DMS53 (cell line): ENCODE results near the gene STMN1.
"Not testable (repeated sequence)": the region's sequence is repeated elsewhere in the genome, so short reads cannot be mapped to it uniquely, and the experiment has no call there.

ENCODE experiments used
- DNase-seq: peaks from one replicate; lab custom pipeline; 2025; lab: John Stamatoyannopoulos, UW

STMN1 gene

GRCh38 chr1:25905680-25906643 is at the start of gene STMN1:
Gene STMN1 (minus strand): TSS chr1:25906419. CDS start chr1:25904676, 1,743 bp downstream.
- peak; percentile 98 for DNase-seq

DNA sequence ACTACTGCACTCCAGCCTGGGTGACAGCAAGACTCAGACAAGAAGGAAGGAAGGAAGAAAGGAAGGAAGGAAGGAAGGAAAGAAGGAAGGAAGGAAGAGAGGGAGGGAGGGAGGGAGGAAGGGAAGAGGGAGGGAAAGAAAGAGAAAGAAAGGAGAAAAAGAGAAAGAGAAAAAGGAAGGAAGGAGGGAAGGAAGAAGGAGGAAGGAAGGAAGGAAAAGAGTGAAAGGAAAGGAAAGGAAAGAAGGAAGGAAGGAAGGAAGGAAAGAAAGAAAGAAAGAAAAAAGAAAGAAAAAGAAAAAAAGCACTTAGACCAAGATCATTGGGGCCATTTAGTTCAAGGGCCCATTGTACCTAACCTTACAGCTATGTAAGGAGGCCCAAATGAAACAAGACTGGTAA is 49.3 kb upstream of the STMN1 start:
- DNase-seq: no peak

DNA sequence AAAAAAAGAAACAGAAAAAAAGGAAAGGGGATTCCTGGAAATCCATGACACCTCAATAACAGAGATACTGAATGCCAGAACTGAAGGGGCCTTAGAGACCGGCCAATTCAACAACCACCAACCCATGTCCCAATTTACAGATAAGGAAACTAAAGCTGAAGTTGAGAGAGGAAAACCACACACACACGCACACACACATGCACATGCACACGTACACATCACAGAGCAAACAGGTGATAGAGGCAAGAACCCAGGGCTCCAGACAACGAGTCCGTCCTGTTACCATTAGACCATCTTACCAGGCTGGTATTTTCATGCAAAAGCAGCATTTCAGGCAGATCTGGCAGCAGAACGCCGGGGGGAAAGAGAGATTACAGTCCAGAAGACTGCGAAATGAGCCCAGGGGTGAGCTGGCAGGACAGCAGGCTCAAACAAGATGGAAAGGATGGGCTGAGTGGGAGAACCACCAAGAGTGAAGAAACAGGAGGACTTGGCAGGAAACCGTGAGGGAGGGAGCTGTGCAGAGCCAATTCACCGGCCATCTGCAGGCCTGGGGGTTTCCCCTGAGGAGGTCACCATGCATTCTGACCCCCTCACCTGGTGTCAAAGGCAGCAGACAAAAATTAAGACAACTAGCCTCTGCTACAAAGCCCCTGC is 48.2 kb upstream of the STMN1 start:
- DNase-seq: no peak

GRCh38 chr1:25952841-25953401 is 46.7 kb upstream of the STMN1 start:
- DNase-seq: no peak

DNA sequence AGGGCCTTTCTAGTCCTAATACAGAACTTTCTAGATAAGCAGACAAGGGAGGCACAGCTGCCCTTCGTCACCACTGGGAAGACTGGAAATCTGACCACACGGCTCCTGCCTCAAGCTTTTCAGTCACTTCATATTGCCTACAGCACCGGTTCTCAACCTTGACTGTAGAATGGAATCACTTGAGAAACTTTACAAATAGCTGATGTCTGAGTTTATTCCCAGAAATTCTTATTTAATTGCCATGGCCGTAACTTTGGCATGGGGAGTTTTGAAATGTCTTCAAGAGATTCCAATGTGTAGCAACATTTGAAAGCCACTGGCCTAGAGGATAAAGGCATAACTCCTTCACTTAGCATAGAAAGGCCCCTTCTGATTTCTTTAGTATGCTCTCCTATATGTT is 42.4 kb upstream of the STMN1 start:
- no peak for DNase-seq

GRCh38 chr1:25947027-25947426 is 40.8 kb upstream of the STMN1 start:
- no peak for DNase-seq

DNA sequence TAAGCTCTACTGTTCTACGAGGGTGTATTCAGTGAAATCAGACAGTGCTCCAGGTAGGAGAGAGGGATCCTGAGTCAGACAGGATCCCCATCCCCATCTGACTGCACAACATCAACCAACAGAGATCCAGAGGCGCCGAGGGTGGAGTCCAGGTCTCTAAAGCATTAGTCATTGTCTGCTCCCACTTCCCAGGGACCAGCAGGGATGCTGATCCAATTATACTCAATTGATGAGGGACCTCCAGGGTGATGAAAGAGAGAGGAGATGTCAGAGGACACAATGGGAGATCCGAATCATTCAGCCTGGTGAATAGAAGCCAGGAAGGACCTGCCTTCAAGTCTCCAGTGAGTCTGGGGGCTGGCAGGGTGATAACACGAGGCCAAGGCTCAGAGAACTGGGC is 39.5 kb upstream of the STMN1 start:
- no peak for DNase-seq

GRCh38 chr1:25944986-25945385 is 38.8 kb upstream of the STMN1 start:
- DNase-seq: peak; percentile 22

DNA sequence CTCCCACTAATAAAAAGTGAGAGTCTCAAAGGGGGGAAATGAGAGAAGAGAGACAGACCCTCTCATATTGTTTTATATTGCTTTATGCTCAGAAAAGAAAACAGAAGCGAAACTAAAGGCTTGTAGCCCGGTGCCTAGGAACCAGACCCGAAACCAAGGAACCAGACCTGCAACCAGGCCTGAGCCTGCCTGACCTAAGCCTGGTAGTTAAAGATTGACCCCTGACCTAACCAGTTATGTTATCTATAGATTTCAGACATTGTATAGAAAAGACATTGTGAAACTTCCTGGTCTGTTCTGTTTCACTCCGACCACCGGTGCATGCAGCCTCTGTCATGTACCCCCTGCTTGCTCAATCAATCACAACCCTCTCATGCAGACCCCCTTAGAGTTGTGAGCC is 37.3 kb upstream of the STMN1 start:
- DNase-seq: not testable (repeated sequence)

DNA sequence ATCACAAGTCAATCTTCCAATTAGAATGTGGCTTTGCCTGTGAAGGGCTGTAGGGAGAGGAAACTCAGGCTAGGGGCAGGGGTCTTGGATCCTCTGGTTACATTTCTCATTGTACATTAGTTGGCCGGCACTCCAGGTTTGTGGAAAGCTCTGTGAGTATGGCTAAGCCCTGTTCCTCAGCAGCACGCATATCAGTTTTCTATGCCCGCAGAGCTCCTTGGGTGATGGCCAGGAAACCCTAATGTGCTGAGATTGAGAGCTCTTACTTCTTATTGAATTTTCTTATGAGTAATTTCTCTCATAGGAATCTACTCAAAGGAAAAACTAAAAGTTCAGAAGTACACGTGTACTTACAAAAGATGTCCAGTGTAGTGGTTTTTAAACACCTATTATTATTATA is 30.7 kb upstream of the STMN1 start:
- DNase-seq: no peak

DNA sequence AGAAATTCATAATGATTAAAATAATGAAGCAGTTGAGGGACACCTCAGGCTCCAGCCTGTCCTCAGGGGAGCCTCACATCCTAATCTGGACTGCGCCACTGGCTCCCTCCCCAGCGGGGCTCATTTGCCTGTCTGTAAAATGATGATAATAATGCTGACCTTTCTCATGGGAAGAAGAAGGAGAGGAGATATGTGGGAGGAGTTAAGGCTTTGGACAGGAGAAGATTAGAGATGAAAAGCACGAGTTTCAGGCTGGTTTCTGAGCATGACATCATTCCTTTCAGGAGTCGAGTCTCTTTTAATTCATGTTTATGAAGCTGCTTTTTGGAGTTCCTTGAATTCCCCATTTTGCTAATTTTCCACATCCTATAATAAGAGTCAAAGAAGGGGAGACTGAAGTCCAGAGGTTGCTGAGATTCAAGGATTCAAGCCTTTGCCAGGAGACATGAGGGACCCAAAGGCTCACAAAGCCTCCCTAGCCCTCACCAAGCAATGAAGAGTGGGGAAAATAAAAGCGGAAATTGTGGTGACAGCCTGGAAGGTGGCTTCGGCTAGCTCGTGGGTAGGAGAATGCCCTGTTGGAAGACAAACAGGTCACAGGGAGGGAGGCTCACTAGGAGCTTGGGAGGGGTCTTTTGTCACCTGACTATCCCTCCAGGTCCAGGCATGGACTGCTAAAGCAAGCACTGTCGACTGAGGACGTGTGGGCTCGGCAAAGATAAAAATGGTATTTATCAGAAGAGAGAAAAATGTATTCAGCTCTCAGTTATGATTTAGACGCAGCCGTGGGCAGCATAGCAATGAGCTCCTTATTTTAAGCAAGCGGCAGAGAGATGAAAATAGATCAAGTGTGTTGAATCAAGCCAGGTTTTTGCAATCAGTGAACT is 27.5 kb upstream of the STMN1 start:
- DNase-seq: no peak

GRCh38 chr1:25932811-25933400 is 26.7 kb upstream of the STMN1 start:
- DNase-seq: not testable (repeated sequence)

DNA sequence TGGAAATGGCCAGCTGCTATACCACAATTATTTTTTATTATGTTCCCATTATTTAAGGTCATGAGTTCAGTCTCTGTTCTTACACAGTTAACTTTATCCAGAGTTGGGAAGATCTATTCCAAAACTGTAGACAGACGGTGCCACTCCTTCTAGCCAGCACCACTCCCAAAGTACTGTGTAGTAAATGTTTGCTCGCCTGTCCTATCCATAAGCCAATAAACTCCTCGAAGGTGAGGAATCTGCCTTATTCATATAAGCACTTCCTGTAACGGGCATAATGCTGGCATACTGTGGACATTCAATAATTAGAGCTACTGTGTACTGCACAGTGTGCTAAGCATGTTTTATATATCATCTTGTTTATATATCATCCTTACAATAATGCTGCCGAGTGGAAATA is 26.1 kb upstream of the STMN1 start:
- no peak for DNase-seq

DNA sequence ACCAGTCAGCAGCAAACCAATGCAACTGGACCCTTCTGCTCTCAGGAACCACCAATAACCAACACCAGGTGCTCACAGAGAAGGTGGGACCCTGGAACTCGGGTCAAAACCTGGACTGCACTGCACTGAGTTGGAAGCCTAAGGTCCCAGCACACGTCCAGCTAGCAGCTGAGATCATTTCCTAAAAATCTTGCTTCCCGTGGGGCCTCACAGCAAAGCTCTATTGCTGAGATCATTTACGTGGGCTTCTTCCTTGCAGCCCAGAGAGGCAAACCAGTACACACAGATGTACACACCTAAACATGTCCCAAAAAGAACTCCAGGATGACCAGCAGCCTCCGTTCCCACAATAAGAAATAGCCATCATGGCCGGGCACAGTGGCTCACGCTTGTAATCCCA is 22.8 kb upstream of the STMN1 start:
- no peak for DNase-seq

DNA sequence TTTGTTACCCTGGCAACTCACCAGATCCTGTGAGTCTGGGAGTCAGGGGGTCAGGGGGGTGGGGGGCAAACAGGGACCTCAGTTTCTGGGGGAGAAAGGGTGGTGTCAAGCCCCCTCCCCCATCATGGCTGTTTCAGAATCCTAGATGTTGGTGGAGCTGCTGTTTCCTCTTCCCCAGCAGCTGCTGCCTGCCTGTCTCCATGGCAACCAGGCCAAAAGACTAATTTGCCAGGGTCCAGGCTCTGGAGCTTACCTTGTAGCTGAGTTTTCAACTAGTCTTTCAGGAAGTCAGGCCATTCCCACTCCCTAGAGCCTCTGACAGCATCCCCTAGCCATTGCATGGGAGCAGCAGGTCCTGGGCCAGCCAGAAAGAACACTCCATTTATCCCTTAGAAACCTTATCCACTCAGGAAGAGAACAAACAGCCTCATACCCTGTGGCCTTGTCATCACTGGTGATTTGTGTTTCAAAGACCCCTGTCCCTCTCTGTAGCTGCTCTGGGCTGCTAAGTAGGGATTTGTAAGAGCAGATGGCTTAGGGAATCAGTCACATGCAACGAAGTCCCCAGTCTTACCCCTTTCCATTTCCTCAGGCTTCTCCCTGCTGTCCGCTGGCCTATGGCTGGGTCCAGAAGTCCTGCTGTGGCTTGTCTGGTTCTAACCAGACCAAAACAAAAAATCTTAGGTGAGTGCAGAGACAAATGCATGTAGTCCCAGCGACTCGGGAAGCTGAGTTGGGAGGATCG is 21.5 kb upstream of the STMN1 start:
- peak; percentile 95 for DNase-seq

DNA sequence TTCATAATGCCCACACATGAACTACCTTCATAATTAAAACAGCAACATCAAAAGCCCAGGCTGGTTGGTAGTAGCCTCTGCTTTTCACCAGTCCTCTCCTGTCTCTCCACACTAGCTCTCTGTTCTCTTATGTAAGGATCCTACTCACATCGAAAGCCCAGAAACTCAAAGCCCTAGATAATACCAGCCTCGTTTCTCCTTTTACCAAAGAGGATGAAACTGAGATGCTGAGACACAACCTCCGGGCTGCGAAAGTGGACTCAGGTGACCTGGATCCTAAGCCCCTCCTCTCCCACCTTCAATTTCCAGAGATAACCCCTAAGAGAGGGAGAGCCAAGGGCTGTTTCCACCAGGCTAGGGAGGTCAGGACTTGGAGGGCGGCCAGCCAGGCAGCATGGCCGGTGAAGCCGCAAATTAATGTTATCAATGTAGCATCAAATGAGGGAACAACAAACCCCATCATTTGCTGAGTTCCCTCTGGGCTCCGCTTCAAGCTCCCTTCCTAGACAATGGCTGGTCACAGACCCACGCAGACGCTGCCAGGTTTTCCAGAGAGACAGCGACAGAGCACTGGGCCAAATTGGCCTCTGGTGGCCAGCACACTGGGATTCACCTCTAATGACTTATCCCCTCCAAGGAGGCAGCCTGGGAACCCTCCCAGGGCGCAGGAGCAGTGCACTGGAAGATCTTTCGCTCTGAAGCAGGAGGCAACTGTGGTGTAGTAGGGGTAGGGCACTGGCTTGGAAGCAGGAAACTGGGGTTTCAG is 20.7 kb upstream of the STMN1 start:
- DNase-seq: peak; percentile 81

DNA sequence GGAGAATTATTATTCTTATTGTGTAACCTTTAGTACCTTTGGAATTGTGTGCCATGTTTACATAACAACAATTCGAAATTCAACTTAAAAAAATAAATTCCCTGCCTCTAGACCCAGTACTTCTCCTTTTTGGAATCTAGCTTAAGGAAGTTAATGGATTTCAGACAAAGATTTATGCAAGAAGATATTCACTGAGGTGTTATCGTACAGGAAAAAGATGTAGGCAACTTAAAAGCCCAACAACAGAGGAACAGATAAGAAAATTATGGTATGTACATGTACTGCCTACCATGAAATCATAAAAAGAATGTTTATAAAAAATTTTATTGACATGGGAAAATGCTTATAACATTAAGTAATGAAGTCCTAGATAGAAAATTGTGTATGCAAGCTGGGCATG is 18.2 kb upstream of the STMN1 start:
- no peak for DNase-seq

DNA sequence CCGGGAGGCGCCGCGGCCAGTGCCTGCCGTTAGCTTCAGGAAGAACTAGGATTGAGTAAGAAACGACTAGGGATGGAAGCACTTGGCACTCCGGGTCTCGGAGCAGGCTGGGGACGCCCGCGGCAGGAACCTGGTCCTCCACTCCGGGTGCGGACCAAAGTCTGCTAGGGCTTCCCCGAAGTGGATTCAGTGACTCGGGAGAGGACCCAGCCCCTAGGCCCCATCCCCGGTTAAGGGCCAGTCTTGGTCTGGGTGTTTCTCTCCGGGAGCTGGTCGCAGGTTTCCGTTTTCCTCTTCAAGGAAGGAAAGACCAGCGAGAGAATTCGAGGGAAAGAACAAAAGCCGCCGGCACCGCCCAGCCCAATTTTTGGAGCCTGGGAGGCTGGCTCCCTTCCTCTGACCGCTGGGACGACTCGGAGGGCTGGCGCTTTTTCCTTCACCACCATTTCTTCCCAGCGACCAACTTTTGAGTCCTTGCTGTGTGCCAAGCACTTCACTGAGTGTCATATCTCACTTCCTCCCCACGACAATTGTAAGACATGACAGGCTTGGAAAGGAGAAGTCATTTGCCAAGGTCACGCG is 16.8 kb upstream of the STMN1 start:
- peak; percentile 68 for DNase-seq

DNA sequence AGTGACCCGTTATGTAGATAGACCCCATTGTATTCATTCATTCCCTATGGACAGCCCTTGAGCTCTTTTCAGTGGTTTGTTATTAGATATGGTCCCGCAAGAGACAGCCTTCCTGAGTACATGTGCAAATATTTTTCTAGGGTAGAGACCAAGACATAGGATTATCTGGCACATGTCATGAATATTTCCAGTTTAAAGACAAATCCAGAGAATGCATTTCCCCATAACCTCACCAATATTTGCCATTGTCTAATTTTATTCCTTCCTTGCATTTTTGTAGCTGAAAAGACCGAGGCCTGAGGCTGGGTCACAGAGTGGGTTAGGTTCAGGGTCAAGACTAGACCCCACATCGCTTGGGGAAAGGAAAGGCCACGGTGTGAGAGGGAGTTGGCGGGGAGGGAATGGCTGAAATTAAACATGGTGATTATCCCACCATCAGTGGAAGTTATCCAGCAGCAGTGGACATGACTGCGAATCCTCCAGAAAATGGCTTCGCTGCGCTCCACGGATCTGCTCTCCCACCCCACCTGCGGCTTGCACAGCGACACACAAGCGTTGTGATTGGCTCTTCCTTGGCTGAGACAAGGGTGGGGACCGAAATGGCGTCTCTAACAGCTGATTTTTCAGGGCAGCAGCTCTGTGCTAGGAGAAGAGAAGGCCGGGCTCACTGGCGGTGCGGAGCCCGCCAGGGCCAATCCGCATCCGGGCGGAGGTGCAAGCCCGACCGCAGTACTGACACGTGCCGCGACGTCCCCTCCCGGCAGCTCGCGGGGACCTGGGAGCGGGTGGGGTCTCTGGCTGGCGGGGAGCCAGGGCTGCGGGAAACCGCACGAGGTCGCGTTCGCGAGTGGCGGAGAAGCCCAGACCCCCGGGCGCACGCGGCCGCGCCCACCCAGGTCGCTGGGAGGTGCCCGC is 16.1 kb upstream of the STMN1 start:
- peak; percentile 69 for DNase-seq
